Epithelial cell of prostate (primary cell): ENCODE data around the gene SIK3.

Experiments
- DNase-seq: peaks from one replicate; pipeline ENCODE4 v3.0.0-alpha.2; 2011; ENCODE audit warnings: low read depth, low spot score
- H3K27ac ChIP-seq: fragments of 450-650 bp; 2 replicates; pipeline ENCODE4 v1.5.1; 2017; ENCODE audit warnings: mild to moderate bottlenecking

SIK3 gene

GRCh38 chr11:116913000-116913399 is 185.2 kb downstream of the SIK3 start:
- DNase-seq: peak; percentile 3
- H3K27ac ChIP-seq: no peak overlapping the region

DNA sequence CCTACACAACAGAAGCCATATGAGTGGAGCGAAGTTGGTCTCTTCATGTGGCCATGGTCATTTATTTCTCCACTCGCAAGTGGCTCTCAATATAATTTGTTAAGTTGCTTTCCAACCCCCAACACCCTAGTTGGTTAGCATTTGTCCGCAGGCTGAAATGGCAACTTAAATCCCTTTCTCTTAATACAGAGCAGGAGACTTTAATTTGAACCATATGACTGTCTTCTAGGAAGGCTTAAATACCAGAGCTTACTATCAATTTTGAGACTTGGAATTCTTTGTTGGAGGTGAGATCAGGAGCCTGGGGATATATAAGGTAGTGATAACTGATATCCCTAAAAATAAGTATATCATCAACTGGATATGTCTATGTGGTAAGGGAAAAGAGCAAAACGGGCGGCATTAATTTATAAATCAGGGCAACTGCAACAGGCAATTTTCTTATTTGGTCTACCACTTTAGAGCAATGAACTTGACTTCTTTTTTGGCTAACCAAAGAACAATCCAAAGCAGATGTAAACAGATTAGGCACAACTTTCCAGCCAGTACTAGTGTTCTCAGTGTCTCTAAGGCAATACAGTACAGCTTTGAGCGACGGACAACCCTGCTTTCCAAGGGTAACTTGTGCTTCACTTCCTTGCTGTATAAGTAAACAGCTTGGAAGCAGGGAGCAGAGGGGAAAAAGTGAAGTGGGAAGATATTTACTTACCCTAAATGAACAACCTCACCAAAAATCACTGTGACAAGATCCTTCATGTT is 186.1 kb downstream of the SIK3 start:
- DNase-seq: no peak
- H3K27ac ChIP-seq: no peak overlapping the region

DNA sequence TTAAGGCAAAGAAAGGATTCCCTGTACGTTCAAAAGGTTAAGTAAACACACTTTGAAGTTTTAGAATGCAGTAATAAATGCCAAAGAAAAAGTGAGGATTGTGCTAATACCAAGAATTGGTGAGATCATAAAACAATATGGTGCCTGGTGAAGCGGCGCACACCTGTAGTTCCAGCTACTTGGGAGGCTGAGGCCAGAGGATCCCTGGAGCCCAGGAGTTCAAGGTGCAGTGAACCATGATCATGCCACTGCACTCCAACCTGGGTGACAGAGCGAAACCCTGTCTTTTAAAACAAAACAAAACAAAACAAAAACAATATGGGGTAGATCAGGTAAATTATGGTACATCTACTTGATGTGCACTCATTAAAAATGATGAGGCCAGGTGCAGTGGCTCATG is 187.4 kb downstream of the SIK3 start:
- DNase-seq: no peak
- no peak overlapping the region for H3K27ac ChIP-seq

GRCh38 chr11:116910378-116910777 is 187.8 kb downstream of the SIK3 start:
- no peak for DNase-seq
- H3K27ac ChIP-seq: peak overlapping the region; percentile 70

- no peak for DNase-seq
- H3K27ac ChIP-seq: peak overlapping the region; percentile 70
Measured at GRCh38 chr11:116909245-116909644, 189.0 kb downstream of the SIK3 start.

GRCh38 chr11:116906479-116906878 is 191.7 kb downstream of the SIK3 start:
- no peak overlapping the region for H3K27ac ChIP-seq

GRCh38 chr11:116903090-116903489 is 195.1 kb downstream of the SIK3 start:
- no peak for DNase-seq
- no peak overlapping the region for H3K27ac ChIP-seq

More at GRCh38 chr11:116906479-116906878, 191.7 kb downstream of the SIK3 start:
- DNase-seq: no peak

DNA sequence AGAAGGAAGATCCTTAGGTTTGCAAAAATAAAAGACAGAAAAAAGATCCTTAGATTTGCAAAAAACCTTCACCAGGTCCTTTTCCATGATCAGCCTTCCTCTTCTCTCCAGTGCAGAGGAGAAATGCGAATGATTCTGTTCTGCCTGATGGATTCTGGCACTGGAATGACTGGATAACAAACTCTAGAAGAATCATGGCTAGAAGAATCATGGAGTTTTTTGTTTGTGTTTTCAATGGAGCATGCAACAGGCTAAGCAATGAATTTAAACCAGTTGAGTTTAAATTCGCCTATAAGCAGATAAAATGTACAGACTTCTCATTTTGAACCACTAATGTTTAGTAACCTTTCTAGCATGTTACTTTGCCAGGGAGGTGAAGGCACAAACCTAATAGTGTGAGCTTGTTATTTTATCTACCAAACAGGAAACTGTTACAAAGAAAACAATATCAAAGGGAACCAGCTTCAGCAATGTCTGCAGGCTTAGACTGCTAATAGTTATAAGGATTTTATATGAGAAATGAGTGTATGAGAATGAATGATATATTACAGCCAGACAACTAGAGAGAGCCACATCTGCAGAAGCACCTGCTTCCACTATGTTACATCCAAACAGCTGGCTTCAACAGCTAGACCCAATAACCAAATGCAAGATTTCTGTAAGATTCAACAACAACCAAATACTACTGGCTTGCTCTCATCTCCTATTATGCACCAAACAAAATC is 196.1 kb downstream of the SIK3 start:
- no peak for DNase-seq
- H3K27ac ChIP-seq: no peak overlapping the region

DNA sequence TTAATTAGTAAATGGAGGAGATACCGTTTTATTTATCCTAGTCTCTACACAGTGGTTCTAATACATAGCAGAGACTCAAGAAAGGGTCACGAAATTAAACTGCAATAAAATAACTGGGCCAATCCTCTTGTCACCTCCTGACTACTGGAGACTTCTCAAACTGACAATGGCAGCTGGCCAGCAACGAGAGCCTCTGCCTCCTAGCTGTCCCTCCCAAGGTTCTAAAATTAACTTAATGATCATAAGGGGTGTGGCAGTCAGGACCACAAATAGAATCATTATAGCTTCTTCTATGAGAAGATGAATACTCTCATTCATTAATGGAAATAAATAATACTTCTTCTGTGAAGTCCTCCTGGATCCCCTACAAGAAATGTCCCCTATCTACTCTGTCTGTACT is 197.0 kb downstream of the SIK3 start:
- no peak overlapping the region for H3K27ac ChIP-seq
- DNase-seq: no peak

- no peak overlapping the region for H3K27ac ChIP-seq
- no peak for DNase-seq
Measured at GRCh38 chr11:116896211-116896610, 202.0 kb downstream of the SIK3 start.

GRCh38 chr11:116895048-116895757 is 203.0 kb downstream of the SIK3 start:
- no peak overlapping the region for H3K27ac ChIP-seq
- no peak for DNase-seq

GRCh38 chr11:116893906-116894305 is 204.3 kb downstream of the SIK3 start:
- no peak overlapping the region for H3K27ac ChIP-seq
- no peak for DNase-seq

DNA sequence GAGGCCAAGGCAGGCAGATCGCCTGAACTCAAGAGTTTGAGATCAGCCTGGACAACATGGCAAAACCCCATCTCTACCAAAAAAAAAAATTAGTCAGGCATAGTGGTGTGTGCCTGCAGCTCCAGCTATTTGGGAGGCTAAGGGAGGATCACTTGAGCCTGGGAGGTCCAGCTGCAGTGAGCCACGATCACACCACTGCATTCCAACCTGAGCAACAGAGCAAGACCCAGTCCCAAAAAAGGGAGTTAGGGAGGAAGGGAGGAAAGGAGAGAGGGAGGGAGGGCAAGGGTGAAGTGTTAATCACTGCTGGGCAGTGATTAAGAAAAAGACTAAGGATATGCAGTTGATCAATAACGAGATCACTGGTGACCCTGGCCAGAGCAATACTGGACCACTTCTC is 204.8 kb downstream of the SIK3 start:
- DNase-seq: no peak
- H3K27ac ChIP-seq: no peak overlapping the region

DNA sequence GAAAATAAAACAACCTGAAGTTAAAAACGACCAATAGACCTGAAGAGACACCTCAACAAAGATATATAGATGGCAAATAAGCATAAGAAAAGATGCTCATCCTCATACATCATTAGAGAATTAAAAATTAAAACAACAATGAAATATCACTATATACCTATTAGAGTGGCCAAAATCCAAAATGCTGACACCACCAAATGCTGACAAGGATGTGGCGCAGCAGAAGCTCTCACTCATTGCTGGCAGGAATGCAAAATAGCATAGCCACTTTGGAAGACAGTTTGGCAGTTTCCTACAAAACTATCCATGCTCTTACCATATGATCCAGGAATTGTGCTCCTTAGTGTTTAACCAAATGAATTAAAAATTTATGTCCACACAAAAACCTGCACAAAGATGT is 205.9 kb downstream of the SIK3 start:
- no peak for DNase-seq
- no peak overlapping the region for H3K27ac ChIP-seq

GRCh38 chr11:116891746-116892145 is 206.5 kb downstream of the SIK3 start:
- DNase-seq: no peak
- no peak overlapping the region for H3K27ac ChIP-seq

GRCh38 chr11:116890607-116891006 is 207.6 kb downstream of the SIK3 start:
- no peak overlapping the region for H3K27ac ChIP-seq
- DNase-seq: no peak

GRCh38 chr11:116890193-116890592 is 208.0 kb downstream of the SIK3 start:
- no peak for DNase-seq
- no peak overlapping the region for H3K27ac ChIP-seq

DNA sequence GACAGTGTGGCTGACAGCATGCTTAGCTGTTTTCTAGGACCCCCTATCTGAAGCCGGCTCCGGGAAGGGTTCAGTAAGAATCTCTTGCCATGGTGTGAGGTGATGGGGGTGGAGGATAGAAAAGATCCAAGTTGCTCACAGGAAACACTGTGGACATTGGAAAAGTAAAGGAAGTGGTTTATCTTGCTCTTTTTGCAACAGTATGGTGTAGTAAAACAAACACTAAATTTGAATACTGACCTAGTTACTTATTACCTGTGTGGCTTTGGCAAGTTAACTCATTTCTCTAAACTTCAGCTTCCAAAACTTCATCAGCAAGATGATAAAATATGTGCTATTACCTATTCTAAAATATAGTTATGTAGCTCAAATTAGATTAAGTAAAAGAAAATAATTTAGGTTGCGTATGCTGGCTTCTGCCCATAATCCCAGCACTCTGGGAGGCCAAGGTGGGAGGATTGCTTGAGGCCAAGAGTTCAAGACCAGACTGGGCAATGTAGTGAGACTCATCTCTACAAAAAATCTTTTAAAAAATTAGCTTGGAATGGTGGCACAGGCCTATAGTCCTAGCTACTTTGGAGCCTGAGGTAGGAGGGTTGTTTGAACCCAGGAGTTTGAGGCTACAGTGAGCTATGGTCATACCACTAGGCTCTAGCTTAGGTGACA is 209.2 kb downstream of the SIK3 start:
- no peak overlapping the region for H3K27ac ChIP-seq
- DNase-seq: no peak

DNA sequence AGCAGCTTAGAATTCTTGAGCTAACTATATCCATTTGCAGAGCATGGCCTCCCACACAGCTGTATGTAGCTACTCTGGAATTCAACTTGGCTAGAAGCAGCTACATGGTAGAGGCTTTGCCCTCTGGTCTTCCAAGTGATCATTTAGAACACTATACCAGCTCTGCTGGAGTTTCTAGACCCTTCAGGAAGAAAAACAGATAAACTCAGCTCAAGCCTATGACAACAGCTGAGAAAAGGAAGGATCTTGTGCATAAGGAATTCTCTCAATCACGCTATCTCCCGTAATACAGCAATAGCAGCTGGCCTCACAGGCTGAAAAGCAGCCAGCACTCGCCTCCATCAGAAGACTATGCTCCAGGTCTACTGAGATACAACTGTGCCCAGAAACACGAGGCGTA is 210.2 kb downstream of the SIK3 start:
- no peak for DNase-seq
- H3K27ac ChIP-seq: no peak overlapping the region

DNA sequence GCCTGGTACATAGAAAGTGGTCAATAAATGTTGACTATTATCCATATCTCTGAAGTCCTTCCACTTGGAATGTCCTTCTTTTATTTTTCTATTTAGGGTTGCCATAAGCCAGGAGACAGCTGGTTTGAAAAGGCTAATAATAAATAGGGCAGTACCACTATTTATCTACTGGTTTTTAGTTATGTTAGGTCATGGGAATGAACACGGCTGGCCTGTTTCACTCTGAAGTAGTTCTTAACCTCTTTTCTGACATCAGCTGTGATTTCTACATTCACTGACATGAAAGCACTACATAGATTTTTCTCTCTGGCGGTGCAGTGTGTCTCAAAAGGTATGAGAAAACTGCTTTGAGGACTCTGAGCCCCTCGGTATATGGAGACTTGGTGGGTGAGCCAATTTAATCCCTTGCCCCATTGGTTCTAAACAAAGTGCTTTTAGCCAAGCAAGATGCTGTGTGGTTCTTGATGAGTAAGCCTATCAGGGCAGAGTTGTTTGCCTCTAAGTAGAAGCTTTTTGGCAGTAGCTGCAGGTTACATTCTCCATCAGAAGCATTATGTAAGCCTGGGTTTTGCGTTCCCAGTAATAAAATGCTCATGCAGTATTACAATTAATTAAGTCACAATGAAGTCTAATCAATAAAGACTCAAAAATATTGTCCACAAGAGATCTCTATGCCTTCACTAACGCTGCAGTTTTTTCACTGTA is 212.1 kb downstream of the SIK3 start:
- no peak for DNase-seq
- H3K27ac ChIP-seq: no peak overlapping the region
